Right atrium auricular region (tissue), 2 donors: ENCODE measurements around the gene SMARCA4. TPM values are rescaled to one million over a fixed set of nuclear protein-coding genes. Genes with fewer than 3 reads are reported as not detected.
"Not testable (repeated sequence)": the region's sequence is repeated elsewhere in the genome, so short reads cannot be mapped to it uniquely, and the experiment has no call there.

Source experiments
- DNase-seq: peaks from one replicate; pipeline ENCODE4 v3.0.0-alpha.2; 2019; ENCODE audit warnings: low spot score
- H3K27ac ChIP-seq, 2 donors: fragments of 200-600 bp; sonication (generic); 1 replicate in 1 of 2; 2 replicates in 1 of 2; pipeline ENCODE4 v1.5.1; 2016 to 2019
- H3K27me3 ChIP-seq, 2 donors: fragments of 200-600 bp; sonication (generic); one replicate each; pipeline versions ENCODE4 v1.5.1 to v1.6.0; 2017 to 2019
- H3K36me3 ChIP-seq: fragments of 200-600 bp; sonication (generic); one replicate; pipeline ENCODE4 v1.5.1; 2016
- H3K4me1 ChIP-seq, 2 donors: fragments of 200-600 bp; sonication (generic); one replicate each; pipeline versions ENCODE4 v1.5.1 to v1.6.0; 2017 to 2019
- H3K4me3 ChIP-seq, 2 donors: fragments of 200-600 bp; sonication (generic); 1 replicate in 1 of 2; 2 replicates in 1 of 2; pipeline ENCODE4 v1.5.1; 2017 to 2019; ENCODE audit warnings: mild to moderate bottlenecking in 1 of 2, moderate library complexity in 1 of 2
- H3K9me3 ChIP-seq, 2 donors: fragments of 200-600 bp; sonication (generic); one replicate each; pipeline ENCODE4 v1.5.1; 2019
- total RNA-seq, 2 donors: library from RNA; depleted of rRNA; stranded (reverse); fragments of >200 nt; gene quantifications; one replicate each; pipeline ENCODE4 v1.1.0, GENCODE V29; 2016
- TF ChIP-seq, protein P1 (sequence below), 2 donors: fragments of 200-600 bp; sonication (generic); IDR thresholded peaks; one replicate each; pipeline ENCODE4 v1.5.1; 2019; ENCODE audit warnings: antibody characterized with exemption in 2 of 2

The SMARCA4 gene
- total RNA-seq, 2 donors from 2014 or later, result 29.9 to 41.7 TPM

DNA sequence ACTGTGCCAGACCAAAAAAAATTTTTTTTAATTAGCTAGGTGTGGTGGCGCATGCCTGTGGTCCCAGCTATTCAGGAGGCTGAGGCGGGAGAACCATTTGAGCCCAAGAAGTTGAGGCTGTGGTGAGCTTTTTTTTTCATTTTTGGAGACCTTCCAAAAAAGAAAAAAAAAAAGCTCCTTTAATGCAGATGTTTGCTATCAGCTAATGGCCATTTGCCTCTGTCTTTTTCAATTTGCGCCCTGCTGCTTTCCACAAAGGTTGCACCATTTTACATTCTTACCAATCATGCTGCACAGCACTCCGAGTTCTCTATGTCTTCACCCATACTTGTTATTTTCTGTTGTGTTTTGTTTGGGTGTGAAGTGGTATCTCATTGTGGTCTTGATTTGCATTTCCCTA lies 15.6 kb upstream of the SMARCA4 start:
- Histone ChIP-seq H3K4me1 (peaks cover 0 to 3% of the 10 kb centered on the region in 2 donors), H3K4me3 (no peak overlapping the region), H3K27me3 (no peaks in the 10 kb centered on the region), H3K36me3 (no peaks in the 10 kb centered on the region), H3K27ac (no peak overlapping the region), H3K9me3 (no peaks in the 10 kb centered on the region)
- DNase-seq, result no peak
- TF ChIP-seq, protein P1, sequence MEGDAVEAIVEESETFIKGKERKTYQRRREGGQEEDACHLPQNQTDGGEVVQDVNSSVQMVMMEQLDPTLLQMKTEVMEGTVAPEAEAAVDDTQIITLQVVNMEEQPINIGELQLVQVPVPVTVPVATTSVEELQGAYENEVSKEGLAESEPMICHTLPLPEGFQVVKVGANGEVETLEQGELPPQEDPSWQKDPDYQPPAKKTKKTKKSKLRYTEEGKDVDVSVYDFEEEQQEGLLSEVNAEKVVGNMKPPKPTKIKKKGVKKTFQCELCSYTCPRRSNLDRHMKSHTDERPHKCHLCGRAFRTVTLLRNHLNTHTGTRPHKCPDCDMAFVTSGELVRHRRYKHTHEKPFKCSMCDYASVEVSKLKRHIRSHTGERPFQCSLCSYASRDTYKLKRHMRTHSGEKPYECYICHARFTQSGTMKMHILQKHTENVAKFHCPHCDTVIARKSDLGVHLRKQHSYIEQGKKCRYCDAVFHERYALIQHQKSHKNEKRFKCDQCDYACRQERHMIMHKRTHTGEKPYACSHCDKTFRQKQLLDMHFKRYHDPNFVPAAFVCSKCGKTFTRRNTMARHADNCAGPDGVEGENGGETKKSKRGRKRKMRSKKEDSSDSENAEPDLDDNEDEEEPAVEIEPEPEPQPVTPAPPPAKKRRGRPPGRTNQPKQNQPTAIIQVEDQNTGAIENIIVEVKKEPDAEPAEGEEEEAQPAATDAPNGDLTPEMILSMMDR (IDR thresholded peaks at IDR 0.05), result no peak

- H3K4me1 ChIP-seq, result peaks cover 0 to 3% of the 10 kb centered on the region in 2 donors
- H3K9me3 ChIP-seq, result no peaks in the 10 kb centered on the region
- no peak overlapping the region for H3K4me3 ChIP-seq
- no peak for DNase-seq
- no peaks in the 10 kb centered on the region for H3K36me3 ChIP-seq
- H3K27ac ChIP-seq, result no peak overlapping the region
- TF ChIP-seq, protein P1 (IDR thresholded peaks at IDR 0.05), result no peak
- H3K27me3 ChIP-seq, result no peaks in the 10 kb centered on the region
These were observed 13.7 kb upstream of the SMARCA4 start for GRCh38 chr19:10946958-10947657.

- H3K4me3 ChIP-seq, result no peak overlapping the region
- H3K27me3 ChIP-seq, result no peaks in the 10 kb centered on the region
- no peak overlapping the region for H3K27ac ChIP-seq
- H3K36me3 ChIP-seq, result no peaks in the 10 kb centered on the region
- TF ChIP-seq, protein P1 (IDR thresholded peaks at IDR 0.05), result no peak
- DNase-seq, result no peak
- no peaks in the 10 kb centered on the region for H3K9me3 ChIP-seq
- no peaks in the 10 kb centered on the region for H3K4me1 ChIP-seq
These were observed 8.0 kb upstream of the SMARCA4 start for GRCh38 chr19:10952809-10953208.

DNA sequence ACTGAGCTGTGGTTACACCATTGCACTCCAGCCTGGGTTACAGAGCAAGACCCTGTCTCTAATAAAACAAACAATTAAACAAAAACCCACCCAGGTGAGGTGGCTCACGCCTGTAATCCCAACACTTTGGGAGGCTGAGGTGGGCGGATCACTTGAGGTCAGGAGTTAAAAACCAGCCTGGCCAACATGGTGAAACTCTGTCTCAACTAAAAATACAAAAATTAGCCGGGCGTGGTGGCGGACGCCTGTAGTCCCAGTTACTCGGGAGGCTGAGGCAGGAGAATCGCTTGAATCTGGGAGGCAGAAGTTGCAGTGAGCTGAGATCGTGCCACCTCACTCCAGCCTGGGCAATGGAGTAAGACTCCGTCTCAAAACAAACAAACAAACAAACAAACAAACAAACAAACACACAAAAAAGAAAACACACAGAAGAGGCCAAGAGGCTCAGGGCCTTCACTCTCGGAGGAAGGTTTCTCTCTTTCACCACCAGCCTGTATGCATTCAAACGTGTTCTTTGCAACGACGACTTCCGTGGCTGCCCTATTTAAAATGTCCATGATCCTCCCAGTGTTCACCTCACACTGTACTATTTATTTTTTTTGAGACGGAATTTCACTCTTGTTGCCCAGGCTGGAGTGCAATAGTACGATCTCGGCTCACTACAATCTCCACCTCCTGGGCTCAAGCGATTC lies 1.4 kb upstream of the SMARCA4 start:
- H3K27ac ChIP-seq, result peak overlapping the region in 1 of 2 donors; percentile 94
- not testable (repeated sequence) for DNase-seq, H3K9me3 ChIP-seq, H3K36me3 ChIP-seq, H3K27me3 ChIP-seq
- H3K4me1 ChIP-seq, result peaks cover 0 to 29% of the 10 kb centered on the region in 2 donors
- H3K4me3 ChIP-seq, result peak overlapping the region in 1 of 2 donors; percentile 92

DNA sequence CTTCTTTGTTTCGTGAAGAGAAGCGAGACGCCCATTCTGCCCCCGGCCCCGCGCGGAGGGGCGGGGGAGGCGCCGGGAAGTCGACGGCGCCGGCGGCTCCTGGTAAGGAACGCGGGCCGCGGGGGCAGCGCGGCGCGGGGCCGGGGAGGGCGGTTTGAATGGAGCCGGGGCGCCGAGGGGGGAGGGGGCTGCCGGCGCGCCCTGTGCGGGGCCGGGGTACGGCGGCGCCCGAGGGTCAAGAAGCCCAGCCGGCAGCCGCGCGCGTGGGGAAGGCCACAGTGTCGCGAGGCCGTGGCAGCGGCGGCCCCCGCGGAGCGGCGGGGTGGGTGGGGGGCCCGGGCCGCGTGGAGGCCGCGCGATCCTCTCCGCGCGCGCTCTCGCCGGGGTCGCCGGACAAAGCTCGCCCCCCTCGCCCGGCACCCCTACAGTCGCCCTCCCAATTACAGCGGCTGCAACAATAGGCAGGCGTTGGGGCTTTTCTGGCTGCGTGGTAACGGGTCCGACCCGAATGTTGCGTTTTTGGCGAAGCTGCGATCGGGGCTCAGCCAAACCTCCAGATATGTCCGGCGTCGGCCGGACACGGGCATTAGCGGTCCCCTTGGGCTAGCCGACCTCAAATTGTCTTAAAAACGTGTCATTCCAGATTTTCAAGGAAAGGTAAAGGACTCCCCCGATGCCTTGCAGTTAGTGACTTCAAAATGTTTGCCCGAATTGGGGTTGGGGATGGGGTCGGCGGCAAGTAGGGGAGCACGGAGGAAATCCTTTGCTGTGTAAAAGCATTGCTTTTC lies 437 bp downstream of the SMARCA4 start:
- no peaks in the 10 kb centered on the region for H3K27me3 ChIP-seq
- no peaks in the 10 kb centered on the region for H3K9me3 ChIP-seq
- H3K27ac ChIP-seq, result peak overlapping the region; percentile 88
- no peaks in the 10 kb centered on the region for H3K36me3 ChIP-seq
- no peak for DNase-seq
- H3K4me1 ChIP-seq, result peaks cover 0 to 29% of the 10 kb centered on the region in 2 donors
- H3K4me3 ChIP-seq, result peak overlapping the region; percentile 78 to 92
- TF ChIP-seq, protein P1 (IDR thresholded peaks at IDR 0.05), result no peak

DNA sequence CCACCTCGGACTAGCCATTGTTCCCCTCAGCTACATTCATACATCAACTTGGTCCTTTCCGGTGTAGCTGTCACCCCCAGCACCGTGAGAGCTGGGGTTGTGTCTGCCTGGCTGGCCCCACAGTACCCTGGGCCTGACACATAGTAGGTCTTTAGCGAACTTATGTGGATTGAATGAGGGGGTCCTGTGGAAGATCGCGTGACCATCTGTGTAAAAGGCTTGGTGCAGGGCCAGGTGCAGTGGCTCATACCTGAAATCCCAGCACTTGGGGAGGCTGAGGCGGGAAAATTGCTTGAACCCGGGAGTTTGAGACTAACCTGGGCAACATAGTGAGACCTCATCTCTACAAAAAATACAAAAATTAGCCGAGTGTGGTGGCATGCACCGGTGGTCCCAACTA lies 2.0 kb downstream of the SMARCA4 start:
- Histone ChIP-seq H3K27ac (no peak overlapping the region), H3K9me3 (no peaks in the 10 kb centered on the region), H3K4me1 (peaks cover 0 to 29% of the 10 kb centered on the region in 2 donors), H3K36me3 (no peaks in the 10 kb centered on the region), H3K27me3 (no peaks in the 10 kb centered on the region), H3K4me3 (no peak overlapping the region)
- TF ChIP-seq, protein P1 (IDR thresholded peaks at IDR 0.05), result no peak
- DNase-seq, result no peak
